HCT116 (cell line): Measurements from ENCODE around the gene TMEM222. TPM values are rescaled to one million over a fixed set of nuclear protein-coding genes. Genes with fewer than 3 reads are reported as not detected.

Source experiments
- ATAC-seq: fragments of 200-7000 bp; cut with Tn5 transposase; 2 replicates; pipeline ENCODE4 v1.9.1; 2020; ENCODE audit warnings: mild to moderate bottlenecking, moderate library complexity
- BruUV-seq: library from RNA; stranded (reverse); fragments of 400-500 nt; replicated peaks from 2 replicates; lab custom pipeline; 2021; lab: Mats Ljungman, UMichigan
- CTCF ChIA-PET: fragments of 300-600 bp; sonication (Branson Sonifier 250); formaldehyde crosslinking; loops from one replicate; lab custom pipeline; 2021; ENCODE audit warnings: antibody characterized with exemption; lab: Charles Lee
- POLR2A ChIA-PET: fragments of 300-600, 350-600 bp; sonication (Branson Sonifier 250); formaldehyde crosslinking; loops from one replicate; lab custom pipeline; 2021; ENCODE audit warnings: antibody characterized with exemption; lab: Charles Lee
- RAD21 ChIA-PET, 2 experiments: fragments of 300-600 bp; sonication (Branson Sonifier 250); formaldehyde crosslinking; loops; one replicate each; lab custom pipeline; 2023; ENCODE audit warnings: low total read pairs in 2 of 2; ENCODE audit not compliant: uncharacterized antibody in 2 of 2, unreplicated experiment in 2 of 2, low non-redundant PET in 1 of 2; lab: Charles Lee
- DNase-seq: peaks from one replicate; pipeline ENCODE4 v3.0.0-alpha.2; 2010; ENCODE audit warnings: low read depth, low spot score
- H2AFZ ChIP-seq: fragments of 200-600 bp; shearing (Covaris generic), sonication (generic); 2 replicates; pipeline ENCODE4 v1.6.1; 2017; ENCODE audit warnings: low read depth, mixed run types, mixed read lengths, antibody characterized with exemption, low read length; ENCODE audit not compliant: poor library complexity, severe bottlenecking
- H3K27ac ChIP-seq: 2 replicates; pipeline ENCODE4 v1.5.1; 2012; ENCODE audit warnings: low read depth, low read length
- H3K27me3 ChIP-seq: fragments of 200-600 bp; sonication (generic); 2 replicates; pipeline ENCODE4 v1.6.1; 2016; ENCODE audit warnings: mixed run types, low read length, mixed read lengths; ENCODE audit not compliant: insufficient read depth
- H3K36me3 ChIP-seq, 2 experiments: fragments of 200-500 bp in 1 of 2; fragments of 200-600 bp in 1 of 2; sonication (Bioruptor generic) in 1 of 2; sonication (generic) in 1 of 2; 2 replicates each; pipeline versions ENCODE4 v1.5.1 to v1.6.1; 2014 to 2016; ENCODE audit warnings: low read length in 2 of 2, inconsistent platforms in 1 of 2, mixed read lengths in 1 of 2, mixed run types in 1 of 2; ENCODE audit not compliant: insufficient read depth in 2 of 2, control insufficient read depth in 1 of 2
- H3K4me1 ChIP-seq, 2 experiments: fragments of 200-600 bp in 1 of 2; sonication (generic) in 1 of 2; 2 replicates each; pipeline versions ENCODE4 v1.5.1 to v1.6.1; 2012 to 2017; ENCODE audit warnings: low read length in 2 of 2, inconsistent platforms in 1 of 2, mild to moderate bottlenecking in 1 of 2, mixed read lengths in 1 of 2, mixed run types in 1 of 2, moderate library complexity in 1 of 2; ENCODE audit not compliant: insufficient read depth in 2 of 2, control insufficient read depth in 1 of 2
- H3K4me2 ChIP-seq: fragments of 200-600 bp; sonication (generic); 2 replicates; pipeline ENCODE4 v1.6.1; 2017; ENCODE audit warnings: mixed run types, low read length, mixed read lengths
- H3K4me3 ChIP-seq, 2 experiments: fragments of 200-600 bp in 1 of 2; sonication (generic) in 1 of 2; replicated peaks in 1 of 2; 2 replicates each; pipeline ENCODE4 v1.5.1; 2011 to 2016; ENCODE audit warnings: low read length in 2 of 2, control low read depth in 1 of 2, low read depth in 1 of 2, mild to moderate bottlenecking in 1 of 2, mixed read lengths in 1 of 2, mixed run types in 1 of 2
- H3K79me2 ChIP-seq: fragments of 200-600 bp; sonication (generic); 2 replicates; pipeline ENCODE4 v1.6.1; 2017; ENCODE audit warnings: mild to moderate bottlenecking, mixed run types, low read length, moderate library complexity, mixed read lengths; ENCODE audit not compliant: insufficient read depth
- H3K9ac ChIP-seq: fragments of 200-600 bp; sonication (generic); 2 replicates; pipeline ENCODE4 v1.6.1; 2016; ENCODE audit warnings: low read length, mixed read lengths
- H3K9me2 ChIP-seq: fragments of 200-600 bp; sonication (generic), shearing (Covaris generic); 2 replicates; pipeline ENCODE4 v1.6.1; 2017; ENCODE audit warnings: mixed run types, mild to moderate bottlenecking, moderate library complexity; ENCODE audit not compliant: insufficient read depth
- H3K9me3 ChIP-seq, 2 experiments: fragments of 200-500 bp in 1 of 2; fragments of 200-600 bp in 1 of 2; sonication (Bioruptor generic) in 1 of 2; sonication (generic) in 1 of 2; 2 replicates each; pipeline ENCODE4 v1.6.1; 2014 to 2017; ENCODE audit warnings: low read length in 2 of 2, mixed read lengths in 2 of 2, inconsistent platforms in 1 of 2, low read depth in 1 of 2, mild to moderate bottlenecking in 1 of 2, mixed run types in 1 of 2, moderate library complexity in 1 of 2; ENCODE audit not compliant: control insufficient read depth in 1 of 2, insufficient read depth in 1 of 2
- H4K20me1 ChIP-seq: fragments of 200-600 bp; sonication (generic), shearing (Covaris generic); 2 replicates; pipeline ENCODE4 v1.6.1; 2017; ENCODE audit warnings: mixed run types, mild to moderate bottlenecking, moderate library complexity; ENCODE audit not compliant: insufficient read depth
- CEBPB ChIP-seq: IDR thresholded peaks from 2 replicates; pipeline ENCODE4 v1.6.1; 2012; ENCODE audit warnings: low read depth
- FOSL1 ChIP-seq: IDR thresholded peaks from 2 replicates; pipeline ENCODE4 v1.6.1; 2012; ENCODE audit warnings: low read depth
- POLR2A ChIP-seq: IDR thresholded peaks from 2 replicates; pipeline ENCODE4 v1.7.0; 2011; ENCODE audit warnings: borderline replicate concordance; ENCODE audit not compliant: insufficient read depth, insufficient read length; ENCODE audit errors: extremely low read depth
- REST ChIP-seq: IDR thresholded peaks from 2 replicates; pipeline ENCODE4 v1.6.1; 2012; ENCODE audit warnings: low read depth
- SP1 ChIP-seq: IDR thresholded peaks from 2 replicates; pipeline ENCODE4 v1.6.1; 2012; ENCODE audit warnings: low read depth
- TCF7L2 ChIP-seq: IDR thresholded peaks from 2 replicates; pipeline ENCODE4 v1.7.0; 2011; ENCODE audit warnings: borderline replicate concordance, inconsistent platforms; ENCODE audit not compliant: insufficient read depth, insufficient read length; ENCODE audit errors: extremely low read depth
- YY1 ChIP-seq: IDR thresholded peaks from 2 replicates; pipeline ENCODE4 v1.6.1; 2011; ENCODE audit warnings: low read length, low read depth, moderate library complexity, mild to moderate bottlenecking; ENCODE audit not compliant: insufficient replicate concordance; ENCODE audit errors: extremely low read depth
- intact Hi-C: fragments of 100-400 bp; cut with micrococcal nuclease; formaldehyde crosslinking; loops from 2 replicates; pipeline ENCODE4 v1.10.0; 2022
- total RNA-seq: library from RNA; stranded (reverse); gene quantifications from one replicate; pipeline ENCODE4 v1.2.1, GENCODE V29; 2021; ENCODE audit not compliant: unreplicated experiment

TMEM222 gene
- total RNA-seq, 1 experiment from 2014 or later: 32.8 TPM

- Histone ChIP-seq H3K27me3 (no peaks in the 10 kb centered on the region), H3K4me2 (no peak overlapping the region), H3K79me2 (no peaks in the 10 kb centered on the region), H3K4me3 (no peak overlapping the region), H3K9ac (no peak overlapping the region), H3K4me1 (peaks cover 12 to 22% of the 10 kb centered on the region in 2 experiments), H3K9me2 (no peaks in the 10 kb centered on the region), H3K27ac (no peak overlapping the region; the same call in 1 of the 2 replicates), H3K36me3 (peaks cover 0 to 7% of the 10 kb centered on the region in 2 experiments; a peak in 1 of 4 replicates), H3K9me3 (no peaks in the 10 kb centered on the region)
- no peak for DNase-seq
- ChIA-PET RAD21 (no interaction called here), CTCF (interaction anchor here (0.7 to 1.4 kb wide), 3 partner anchors 9 to 21 kb away, joined by 3 read pairs; no protein-coding TSS in a partner anchor), POLR2A (interaction anchor here (2.4 kb wide), 1 partner anchor 13 kb away, joined by 14 read pairs; the partner anchor contains the start of gene MAP3K6)
- no TSS peak for BruUV-seq
- intact Hi-C loops: no loop called here
- ATAC-seq: no peak
- no peak for TF ChIP-seq POLR2A
- TF ChIP-seq TCF7L2: no peak
- no peak for TF ChIP-seq REST
- TF ChIP-seq CEBPB: no peak
- no peak for TF ChIP-seq YY1
- no peak for TF ChIP-seq FOSL1
- TF ChIP-seq SP1: no peak
- TF ChIP-seq, all 23 proteins: peak for 0
- Histone ChIP-seq H2AFZ (no peak overlapping the region), H4K20me1 (no peaks in the 10 kb centered on the region)
Observed at GRCh38 chr1:27353629-27354028, 31.7 kb downstream of the TMEM222 start.
